A549 (cell line): ENCODE results near the gene GLB1L. TPM values are rescaled to one million over a fixed set of nuclear protein-coding genes. Genes with fewer than 3 reads are reported as not detected.
A peak's percentile ranks its signal among the peaks of the same experiment; 100 is the strongest.

Experiments used
- ATAC-seq, 2 experiments: fragments of 200-7000 bp in 1 of 2; fragments of >200 bp in 1 of 2; cut with Nextera tagmentation in 1 of 2; cut with Tn5 transposase in 1 of 2; 3 replicates each; pipeline versions ENCODE4 v1.8.0 to v1.9.1; 2018 to 2020; ENCODE audit warnings: mild to moderate bottlenecking in 1 of 2, moderate library complexity in 1 of 2
- CTCF ChIA-PET: fragments of 300-600 bp; sonication (Branson Sonifier 250); formaldehyde crosslinking; extraction: SDS; loops from one replicate; lab custom pipeline; 2021; ENCODE audit warnings: antibody characterized with exemption, inconsistent platforms; lab: Yijun Ruan, JAX
- POLR2A ChIA-PET: fragments of 350-600 bp; formaldehyde crosslinking; extraction: SDS; loops from one replicate; lab custom pipeline; 2021; ENCODE audit warnings: antibody characterized with exemption, inconsistent platforms; lab: Yijun Ruan, JAX
- DNase-seq, 2 experiments: peaks; one replicate each; pipeline versions ENCODE4 v3.0.0 to v3.0.0-alpha.2; 2011 to 2016; ENCODE audit warnings: low read depth in 1 of 2, low spot score in 1 of 2
- FAIRE-seq: peaks from 2 replicates; lab custom pipeline; 2011; peaks lifted over from hg19 to GRCh38; lab: Jason Lieb, UNC
- H3K27ac ChIP-seq, 2 experiments: fragments of >200 bp; sonication (Bioruptor Twin); formaldehyde crosslinking; 3 replicates each; pipeline ENCODE4 v1.5.1; 2016 to 2017
- H3K4me1 ChIP-seq: fragments of >200 bp; sonication (Bioruptor Twin); formaldehyde crosslinking; 3 replicates; pipeline ENCODE4 v1.6.1; 2016
- H3K4me2 ChIP-seq: fragments of >200 bp; sonication (Bioruptor Twin); formaldehyde crosslinking; 3 replicates; pipeline ENCODE4 v1.6.1; 2016
- H3K4me3 ChIP-seq: fragments of >200 bp; sonication (Bioruptor Twin); formaldehyde crosslinking; 3 replicates; pipeline ENCODE4 v1.5.1; 2016
- H3K9me3 ChIP-seq: fragments of >200 bp; sonication (Bioruptor Twin); formaldehyde crosslinking; 3 replicates; pipeline ENCODE4 v1.6.1; 2016
- CBX2 ChIP-seq: fragments of 200-600 bp; sonication (generic); IDR thresholded peaks from 2 replicates; pipeline ENCODE4 v1.6.1; 2016; ENCODE audit warnings: low read depth, mild to moderate bottlenecking, borderline replicate concordance
- CEBPB ChIP-seq, 2 experiments: fragments of >200 bp in 1 of 2; sonication (Bioruptor Twin) in 1 of 2; formaldehyde crosslinking in 1 of 2; IDR thresholded peaks; 2 replicates each; pipeline ENCODE4 v1.6.1; 2012 to 2016
- CHD4 ChIP-seq: fragments of 200-600 bp; sonication (generic); IDR thresholded peaks from 2 replicates; pipeline ENCODE4 v1.6.1; 2016; ENCODE audit warnings: antibody characterized with exemption, mild to moderate bottlenecking, borderline replicate concordance
- EHMT2 ChIP-seq: fragments of 200-600 bp; sonication (generic); IDR thresholded peaks from 2 replicates; pipeline ENCODE4 v1.6.1; 2016; ENCODE audit warnings: antibody characterized with exemption, low read depth, mild to moderate bottlenecking, moderate library complexity
- EP300 ChIP-seq, 2 experiments: fragments of >200 bp; sonication (Bioruptor Twin); formaldehyde crosslinking; IDR thresholded peaks; 2 replicates in 1 of 2; 3 replicates in 1 of 2; pipeline ENCODE4 v1.6.1; 2016 to 2017
- FOSB ChIP-seq: fragments of 250-450 bp; sonication (Bioruptor Pico); IDR thresholded peaks from 2 replicates; pipeline ENCODE4 v1.5.0; 2020; ENCODE audit warnings: mild to moderate bottlenecking, moderate library complexity
- FOSL2 ChIP-seq, 2 experiments: fragments of 450-650 bp in 1 of 2; fragments of >200 bp in 1 of 2; sonication (Bioruptor Twin) in 1 of 2; formaldehyde crosslinking; IDR thresholded peaks; 2 replicates each; pipeline versions ENCODE4 v1.5.0 to v1.6.1; 2016 to 2020; ENCODE audit warnings: mild to moderate bottlenecking in 1 of 2, moderate library complexity in 1 of 2
- GATA3 ChIP-seq: IDR thresholded peaks from 2 replicates; pipeline ENCODE4 v1.6.1; 2012; ENCODE audit warnings: borderline replicate concordance
- HDAC2 ChIP-seq: fragments of 200-600 bp; sonication (generic); IDR thresholded peaks from 2 replicates; pipeline ENCODE4 v1.6.1; 2016
- HOXB13 ChIP-seq: fragments of 250-450 bp; sonication (Bioruptor Pico); IDR thresholded peaks from 2 replicates; pipeline ENCODE4 v1.5.0; 2020; ENCODE audit warnings: low read depth, mild to moderate bottlenecking, moderate library complexity
- JUNB ChIP-seq: fragments of >200 bp; sonication (Bioruptor Twin); formaldehyde crosslinking; IDR thresholded peaks from 2 replicates; pipeline ENCODE4 v1.6.1; 2016
- KDM1A ChIP-seq: fragments of 200-600 bp; sonication (generic); IDR thresholded peaks from 2 replicates; pipeline ENCODE4 v1.6.1; 2016; ENCODE audit warnings: low read depth, mild to moderate bottlenecking
- MAFK ChIP-seq: fragments of 450-650 bp; IDR thresholded peaks from 2 replicates; pipeline ENCODE4 v1.6.1; 2014; ENCODE audit not compliant: partially characterized antibody
- MAZ ChIP-seq: fragments of 150-350 bp; IDR thresholded peaks from 2 replicates; pipeline ENCODE4 v1.6.1; 2014; ENCODE audit warnings: antibody characterized with exemption, low read depth, low read length, borderline replicate concordance
- MYC ChIP-seq: IDR thresholded peaks from 2 replicates; pipeline ENCODE4 v1.6.1; 2012; ENCODE audit warnings: mild to moderate bottlenecking, inconsistent platforms, low read length, improper control_type of control experiment, borderline replicate concordance
- NFE2L2 ChIP-seq: fragments of 150-350 bp; conservative IDR thresholded peaks from 2 replicates; pipeline ENCODE4 v1.6.1; 2014; ENCODE audit warnings: low read length
- PHF8 ChIP-seq: fragments of 200-600 bp; sonication (generic); IDR thresholded peaks from 2 replicates; pipeline ENCODE4 v1.6.1; 2016; ENCODE audit warnings: low read depth, mild to moderate bottlenecking, antibody characterized with exemption, moderate library complexity, borderline replicate concordance
- POLR2A ChIP-seq: IDR thresholded peaks from 2 replicates; pipeline ENCODE4 v1.6.1; 2012; ENCODE audit warnings: mild to moderate bottlenecking, low read length
- TP53 ChIP-seq: fragments of 250-450 bp; sonication (Bioruptor Pico); IDR thresholded peaks from 2 replicates; pipeline ENCODE4 v1.5.0; 2021; ENCODE audit warnings: mild to moderate bottlenecking, moderate library complexity
- ZC3H11A ChIP-seq: fragments of 450-650 bp; IDR thresholded peaks from 2 replicates; pipeline ENCODE4 v1.6.1; 2014; ENCODE audit warnings: antibody characterized with exemption, mild to moderate bottlenecking
- ZNF302 ChIP-seq: fragments of 250-450 bp; sonication (Bioruptor Pico); IDR thresholded peaks from 2 replicates; pipeline ENCODE4 v1.9.0; 2021; ENCODE audit warnings: inconsistent platforms, mild to moderate bottlenecking, moderate library complexity
- ZSCAN20 ChIP-seq: fragments of 250-450 bp; sonication (Bioruptor Pico); IDR thresholded peaks from 2 replicates; pipeline ENCODE4 v1.8.0; 2022; ENCODE audit warnings: mild to moderate bottlenecking, moderate library complexity
- WGBS: methylation state at CpG from one replicate; pipeline ENCODE4 v1.1.6; 2017; ENCODE audit errors: missing lambda C conversion rate; 5-methylcytosine and 5-hydroxymethylcytosine counted together
- polyA plus RNA-seq, 4 experiments: library from polyadenylated mRNA; depleted of rRNA in 3 of 4; stranded (reverse); fragments of >200 nt; fragmentation: RNase III in 1 of 4; extraction: RNeasy Plus Mini Kit Qiagen cat#74134 plus additional on column Dnase treatment in 1 of 4; gene quantifications; 2 replicates in 3 of 4; 3 replicates in 1 of 4; pipeline ENCODE4 v1.2.3, GENCODE V29; 2011 to 2017
- TF ChIP-seq, protein P1 (sequence below): fragments of >200 bp; sonication (Bioruptor Twin); formaldehyde crosslinking; IDR thresholded peaks from 3 replicates; pipeline ENCODE4 v1.5.1; 2016
- TF ChIP-seq, protein P2 (sequence below): IDR thresholded peaks from 2 replicates; pipeline ENCODE4 v1.6.1; 2012; ENCODE audit warnings: low read depth, borderline replicate concordance
- TF ChIP-seq, protein P3 (sequence below): fragments of 450-650 bp; IDR thresholded peaks from 2 replicates; pipeline ENCODE4 v1.6.1; 2014; ENCODE audit warnings: antibody characterized with exemption
- TF ChIP-seq, protein P4 (sequence below): fragments of 200-600 bp; sonication (generic); IDR thresholded peaks from 2 replicates; pipeline ENCODE4 v1.6.1; 2016; ENCODE audit warnings: antibody characterized with exemption, mild to moderate bottlenecking, moderate library complexity
- TF ChIP-seq, protein P5 (sequence below): fragments of 250-450 bp; sonication (Bioruptor Pico); IDR thresholded peaks from 2 replicates; pipeline ENCODE4 v1.5.0; 2020; ENCODE audit warnings: low read depth, mild to moderate bottlenecking, moderate library complexity

The GLB1L gene
- polyA plus RNA-seq, 2 of the 4 experiments (the other 2 are of a cell fraction): 5.9 to 8.7 TPM

DNA sequence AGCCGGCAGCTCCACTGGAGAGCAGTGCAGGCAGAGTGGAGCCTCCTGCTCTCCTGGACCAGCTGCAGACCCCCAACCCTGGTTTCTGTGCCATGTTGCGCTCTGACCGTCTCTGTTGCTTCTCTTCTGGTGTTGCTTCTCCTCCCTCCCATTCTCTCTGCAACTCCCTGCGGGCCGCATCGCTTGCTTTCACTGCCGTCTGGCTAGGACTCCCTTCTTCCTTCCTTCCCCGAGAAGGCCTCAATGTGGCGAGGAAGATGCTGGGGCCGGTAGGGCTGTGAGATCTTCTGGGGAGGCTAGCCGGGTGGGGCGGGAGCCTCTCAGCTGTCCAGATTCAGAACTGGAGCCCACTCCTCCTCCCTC is 40.1 kb upstream of the GLB1L start:
- TF ChIP-seq ZSCAN20 (CRISPR knock-in tag) (no peak), FOSB (CRISPR knock-in tag) (no peak), PHF8 (no peak), CHD4 (no peak), ZC3H11A (no peak), CBX2 (no peak), TP53 (no peak), HDAC2 (no peak), KDM1A (no peak), NFE2L2 (no peak), MAZ (no peak), FOSL2 (IDR thresholded peaks at IDR 0.05) (no peak), FOSL2 (CRISPR knock-in tag; IDR thresholded peaks at IDR 0.05) (no peak), POLR2A (no peak), EP300 (IDR thresholded peaks at IDR 0.05) (no peak)
- TF ChIP-seq, protein P1, sequence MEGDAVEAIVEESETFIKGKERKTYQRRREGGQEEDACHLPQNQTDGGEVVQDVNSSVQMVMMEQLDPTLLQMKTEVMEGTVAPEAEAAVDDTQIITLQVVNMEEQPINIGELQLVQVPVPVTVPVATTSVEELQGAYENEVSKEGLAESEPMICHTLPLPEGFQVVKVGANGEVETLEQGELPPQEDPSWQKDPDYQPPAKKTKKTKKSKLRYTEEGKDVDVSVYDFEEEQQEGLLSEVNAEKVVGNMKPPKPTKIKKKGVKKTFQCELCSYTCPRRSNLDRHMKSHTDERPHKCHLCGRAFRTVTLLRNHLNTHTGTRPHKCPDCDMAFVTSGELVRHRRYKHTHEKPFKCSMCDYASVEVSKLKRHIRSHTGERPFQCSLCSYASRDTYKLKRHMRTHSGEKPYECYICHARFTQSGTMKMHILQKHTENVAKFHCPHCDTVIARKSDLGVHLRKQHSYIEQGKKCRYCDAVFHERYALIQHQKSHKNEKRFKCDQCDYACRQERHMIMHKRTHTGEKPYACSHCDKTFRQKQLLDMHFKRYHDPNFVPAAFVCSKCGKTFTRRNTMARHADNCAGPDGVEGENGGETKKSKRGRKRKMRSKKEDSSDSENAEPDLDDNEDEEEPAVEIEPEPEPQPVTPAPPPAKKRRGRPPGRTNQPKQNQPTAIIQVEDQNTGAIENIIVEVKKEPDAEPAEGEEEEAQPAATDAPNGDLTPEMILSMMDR: no peak
- TF ChIP-seq, protein P2, sequence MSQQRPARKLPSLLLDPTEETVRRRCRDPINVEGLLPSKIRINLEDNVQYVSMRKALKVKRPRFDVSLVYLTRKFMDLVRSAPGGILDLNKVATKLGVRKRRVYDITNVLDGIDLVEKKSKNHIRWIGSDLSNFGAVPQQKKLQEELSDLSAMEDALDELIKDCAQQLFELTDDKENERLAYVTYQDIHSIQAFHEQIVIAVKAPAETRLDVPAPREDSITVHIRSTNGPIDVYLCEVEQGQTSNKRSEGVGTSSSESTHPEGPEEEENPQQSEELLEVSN: no peak
- TF ChIP-seq, protein P3, sequence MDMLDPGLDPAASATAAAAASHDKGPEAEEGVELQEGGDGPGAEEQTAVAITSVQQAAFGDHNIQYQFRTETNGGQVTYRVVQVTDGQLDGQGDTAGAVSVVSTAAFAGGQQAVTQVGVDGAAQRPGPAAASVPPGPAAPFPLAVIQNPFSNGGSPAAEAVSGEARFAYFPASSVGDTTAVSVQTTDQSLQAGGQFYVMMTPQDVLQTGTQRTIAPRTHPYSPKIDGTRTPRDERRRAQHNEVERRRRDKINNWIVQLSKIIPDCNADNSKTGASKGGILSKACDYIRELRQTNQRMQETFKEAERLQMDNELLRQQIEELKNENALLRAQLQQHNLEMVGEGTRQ: no peak
- TF ChIP-seq, protein P4, sequence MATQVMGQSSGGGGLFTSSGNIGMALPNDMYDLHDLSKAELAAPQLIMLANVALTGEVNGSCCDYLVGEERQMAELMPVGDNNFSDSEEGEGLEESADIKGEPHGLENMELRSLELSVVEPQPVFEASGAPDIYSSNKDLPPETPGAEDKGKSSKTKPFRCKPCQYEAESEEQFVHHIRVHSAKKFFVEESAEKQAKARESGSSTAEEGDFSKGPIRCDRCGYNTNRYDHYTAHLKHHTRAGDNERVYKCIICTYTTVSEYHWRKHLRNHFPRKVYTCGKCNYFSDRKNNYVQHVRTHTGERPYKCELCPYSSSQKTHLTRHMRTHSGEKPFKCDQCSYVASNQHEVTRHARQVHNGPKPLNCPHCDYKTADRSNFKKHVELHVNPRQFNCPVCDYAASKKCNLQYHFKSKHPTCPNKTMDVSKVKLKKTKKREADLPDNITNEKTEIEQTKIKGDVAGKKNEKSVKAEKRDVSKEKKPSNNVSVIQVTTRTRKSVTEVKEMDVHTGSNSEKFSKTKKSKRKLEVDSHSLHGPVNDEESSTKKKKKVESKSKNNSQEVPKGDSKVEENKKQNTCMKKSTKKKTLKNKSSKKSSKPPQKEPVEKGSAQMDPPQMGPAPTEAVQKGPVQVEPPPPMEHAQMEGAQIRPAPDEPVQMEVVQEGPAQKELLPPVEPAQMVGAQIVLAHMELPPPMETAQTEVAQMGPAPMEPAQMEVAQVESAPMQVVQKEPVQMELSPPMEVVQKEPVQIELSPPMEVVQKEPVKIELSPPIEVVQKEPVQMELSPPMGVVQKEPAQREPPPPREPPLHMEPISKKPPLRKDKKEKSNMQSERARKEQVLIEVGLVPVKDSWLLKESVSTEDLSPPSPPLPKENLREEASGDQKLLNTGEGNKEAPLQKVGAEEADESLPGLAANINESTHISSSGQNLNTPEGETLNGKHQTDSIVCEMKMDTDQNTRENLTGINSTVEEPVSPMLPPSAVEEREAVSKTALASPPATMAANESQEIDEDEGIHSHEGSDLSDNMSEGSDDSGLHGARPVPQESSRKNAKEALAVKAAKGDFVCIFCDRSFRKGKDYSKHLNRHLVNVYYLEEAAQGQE: no peak
- H3K27ac ChIP-seq: peak overlapping the region in 1 of 2 experiments; percentile 21; a peak in 1 of 6 replicates
- no peak for FAIRE-seq
- ChIA-PET POLR2A (interaction anchor here (1.0 kb wide), 1 partner anchor 11 kb away, joined by 5 read pairs; no protein-coding TSS in a partner anchor), CTCF (interaction anchor here (0.9 to 16.2 kb wide), 5 partner anchors 8 to 114 kb away, joined by 3 to 540 read pairs (median 7); partner anchors contain the start of gene DNAJB2)
- WGBS: 84% methylated on average over 11 of the region's 12 CpGs
- H3K4me3 ChIP-seq: no peak overlapping the region
- ATAC-seq: no peak
- H3K4me1 ChIP-seq: peaks cover 27% of the 10 kb centered on the region
- H3K9me3 ChIP-seq: no peaks in the 10 kb centered on the region
- no peak overlapping the region for H3K4me2 ChIP-seq
- no peak for DNase-seq

DNA sequence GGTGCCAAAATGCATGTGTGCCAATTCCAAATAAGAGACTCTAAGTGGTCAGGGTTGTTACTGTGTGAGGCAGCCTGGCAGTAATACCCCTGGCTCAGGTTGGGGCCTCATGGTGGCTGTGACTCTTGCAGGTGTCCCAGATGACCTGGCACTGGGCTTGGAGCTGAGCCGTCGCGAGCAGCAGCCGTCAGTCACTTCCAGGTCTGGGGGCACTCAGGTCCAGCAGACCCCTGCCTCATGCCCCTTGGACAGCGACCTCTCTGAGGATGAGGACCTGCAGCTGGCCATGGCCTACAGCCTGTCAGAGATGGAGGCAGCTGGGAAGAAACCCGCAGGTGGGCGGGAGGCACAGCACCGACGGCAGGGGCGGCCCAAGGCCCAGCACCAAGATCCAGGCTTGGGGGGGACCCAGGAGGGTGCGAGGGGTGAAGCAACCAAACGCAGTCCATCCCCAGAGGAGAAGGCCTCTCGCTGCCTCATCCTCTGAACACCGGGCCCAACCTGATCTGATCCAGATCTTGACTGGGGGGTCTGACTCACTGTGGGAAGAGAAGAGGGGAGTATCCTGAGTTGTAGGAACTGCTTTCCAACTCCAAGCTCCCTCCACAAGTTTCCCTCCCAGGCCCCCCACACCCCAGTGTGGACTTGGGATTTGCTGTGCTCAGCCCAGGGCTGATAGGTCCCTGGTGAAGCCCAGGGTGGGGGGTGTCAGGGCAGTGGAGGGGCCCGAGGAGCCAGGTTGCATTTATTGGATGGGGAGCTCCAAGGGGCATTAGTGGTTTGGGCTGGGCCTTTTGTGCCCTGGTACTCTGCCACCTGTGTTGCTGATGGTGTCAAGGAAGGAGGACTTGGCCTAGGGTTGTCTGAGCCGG is 39.5 kb upstream of the GLB1L start:
- Histone ChIP-seq H3K4me3 (no peak overlapping the region), H3K4me1 (peaks cover 26% of the 10 kb centered on the region), H3K27ac (0 out of 6 replicates have a peak overlapping the region, but pooled peaks of 1 of the 2 experiments have one; percentile 21), H3K9me3 (no peaks in the 10 kb centered on the region), H3K4me2 (no peak overlapping the region)
- ATAC-seq (no peak), FAIRE-seq (no peak), DNase-seq (no peak)
- CTCF ChIA-PET: interaction anchor here (0.9 to 16.2 kb wide), 5 partner anchors 7 to 114 kb away, joined by 3 to 540 read pairs (median 7); partner anchors contain the start of gene DNAJB2
- no peak for TF ChIP-seq EP300 (IDR thresholded peaks at IDR 0.05)
- no peak for TF ChIP-seq HOXB13 (CRISPR knock-in tag)
- TF ChIP-seq EHMT2: no peak
- TF ChIP-seq MAFK: no peak
- TF ChIP-seq ZNF302 (CRISPR knock-in tag): no peak
- no peak for TF ChIP-seq CEBPB (IDR thresholded peaks at IDR 0.05)
- TF ChIP-seq JUNB: no peak
- TF ChIP-seq ZC3H11A: no peak
- no peak for TF ChIP-seq NFE2L2
- TF ChIP-seq, protein P5, sequence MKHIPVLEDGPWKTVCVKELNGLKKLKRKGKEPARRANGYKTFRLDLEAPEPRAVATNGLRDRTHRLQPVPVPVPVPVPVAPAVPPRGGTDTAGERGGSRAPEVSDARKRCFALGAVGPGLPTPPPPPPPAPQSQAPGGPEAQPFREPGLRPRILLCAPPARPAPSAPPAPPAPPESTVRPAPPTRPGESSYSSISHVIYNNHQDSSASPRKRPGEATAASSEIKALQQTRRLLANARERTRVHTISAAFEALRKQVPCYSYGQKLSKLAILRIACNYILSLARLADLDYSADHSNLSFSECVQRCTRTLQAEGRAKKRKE (CRISPR knock-in tag): no peak
- no peak for TF ChIP-seq TP53
- TF ChIP-seq ZSCAN20 (CRISPR knock-in tag): no peak
- TF ChIP-seq GATA3: no peak
- no peak for TF ChIP-seq KDM1A
- TF ChIP-seq HDAC2: no peak
- no peak for TF ChIP-seq MAZ
- TF ChIP-seq MYC: no peak
- WGBS: 93% methylated on average over 10 of the region's 16 CpGs
- POLR2A ChIA-PET: interaction anchor here (1.0 kb wide), 1 partner anchor 10 kb away, joined by 5 read pairs; no protein-coding TSS in a partner anchor
